NCI-H2196 (cell line): Measurements from ENCODE around the gene SYNE1.

Experiments
- DNase-seq: peaks from one replicate; lab custom pipeline; 2025; ENCODE audit not compliant: unreplicated experiment; lab: John Stamatoyannopoulos, UW

Gene SYNE1

GRCh38 chr6:152071843-152072242, 565.3 kb downstream of the SYNE1 start:
- DNase-seq, result no peak
